ENCODE data around the gene FAM222B.
"Not testable (repeated sequence)": the region's sequence is repeated elsewhere in the genome, so short reads cannot be mapped to it uniquely, and the experiment has no call there.

GRCh38 chr17:28735913-28736769 lies 106.4 kb downstream of the FAM222B start:
- TF ChIP-seq CTCF (IDR thresholded peaks at IDR 0.05; ENCODE audit: insufficient read depth, low read length, poor library complexity, severe bottlenecking); EZH2phosphoT487 (conservative IDR thresholded peaks at IDR 0.05; ENCODE audit: low read length): not testable (repeated sequence)

Data from SU-DHL-6 (cell line).